Colon (tissue), 2 donors: Measurements from ENCODE around the gene ATP13A3.

Experiments used
- FAIRE-seq: peaks from 2 replicates; lab custom pipeline; 2012; peaks lifted over from hg19 to GRCh38; lab: Jason Lieb, UNC
- donor health status: control.
- donor health status: control.

The ATP13A3 gene

GRCh38 chr3:194439881-194440550 lies 46.8 kb downstream of the ATP13A3 start:
- FAIRE-seq = no peak

- no peak for FAIRE-seq
Measured at GRCh38 chr3:194434503-194434902, 52.3 kb downstream of the ATP13A3 start.

GRCh38 chr3:194431554-194431953 lies 55.2 kb downstream of the ATP13A3 start:
- no peak for FAIRE-seq

- no peak for FAIRE-seq
Measured at GRCh38 chr3:194425399-194425798, 61.4 kb downstream of the ATP13A3 start.

GRCh38 chr3:194424953-194425352 lies 61.8 kb downstream of the ATP13A3 start:
- FAIRE-seq = no peak

- no peak for FAIRE-seq
Measured at GRCh38 chr3:194424373-194424772, 62.4 kb downstream of the ATP13A3 start.

- FAIRE-seq = no peak
Measured at GRCh38 chr3:194423317-194423716, 63.5 kb downstream of the ATP13A3 start.

GRCh38 chr3:194422188-194422587 lies 64.6 kb downstream of the ATP13A3 start:
- FAIRE-seq = no peak

- no peak for FAIRE-seq
Measured at GRCh38 chr3:194418671-194419070, 68.1 kb downstream of the ATP13A3 start.

- no peak for FAIRE-seq
Measured at GRCh38 chr3:194407423-194407822, 79.4 kb downstream of the ATP13A3 start.

GRCh38 chr3:194405766-194406165 lies 81.0 kb downstream of the ATP13A3 start:
- FAIRE-seq = no peak

- peak; percentile 74 for FAIRE-seq
Measured at GRCh38 chr3:194404365-194405140, 82.2 kb downstream of the ATP13A3 start.

GRCh38 chr3:194401868-194402329 lies 84.9 kb downstream of the ATP13A3 start:
- FAIRE-seq = no peak

GRCh38 chr3:194401346-194401745 lies 85.5 kb downstream of the ATP13A3 start:
- no peak for FAIRE-seq

GRCh38 chr3:194399874-194400411 lies 86.9 kb downstream of the ATP13A3 start:
- no peak for FAIRE-seq

GRCh38 chr3:194399166-194399565 lies 87.6 kb downstream of the ATP13A3 start, which contains the start of gene GP5:
Gene GP5 (minus strand): TSS chr3:194399266. CDS start chr3:194398282, 984 bp downstream.
- no peak for FAIRE-seq

- no peak for FAIRE-seq
Measured at GRCh38 chr3:194397757-194398312, 89.0 kb downstream of the ATP13A3 start.

- FAIRE-seq = no peak
Measured at GRCh38 chr3:194396859-194397756, 89.7 kb downstream of the ATP13A3 start.

- FAIRE-seq = no peak
Measured at GRCh38 chr3:194396539-194396858, 90.3 kb downstream of the ATP13A3 start.

GRCh38 chr3:194395778-194396538 lies 90.8 kb downstream of the ATP13A3 start:
- FAIRE-seq = no peak

GRCh38 chr3:194395212-194395611 lies 91.6 kb downstream of the ATP13A3 start:
- FAIRE-seq = peak; percentile 43
